Activated T-helper 1 cell treated with Interleukin-2 at 50 U/mL for 16 hours (primary cell): Measurements from ENCODE around the gene FXYD3.
A peak's percentile ranks its signal among the peaks of the same experiment; 100 is the strongest.

Experiments
- DNase-seq: peaks from one replicate; pipeline ENCODE4 v3.0.0-alpha.2; 2020; ENCODE audit warnings: low read depth

FXYD3 gene

DNA sequence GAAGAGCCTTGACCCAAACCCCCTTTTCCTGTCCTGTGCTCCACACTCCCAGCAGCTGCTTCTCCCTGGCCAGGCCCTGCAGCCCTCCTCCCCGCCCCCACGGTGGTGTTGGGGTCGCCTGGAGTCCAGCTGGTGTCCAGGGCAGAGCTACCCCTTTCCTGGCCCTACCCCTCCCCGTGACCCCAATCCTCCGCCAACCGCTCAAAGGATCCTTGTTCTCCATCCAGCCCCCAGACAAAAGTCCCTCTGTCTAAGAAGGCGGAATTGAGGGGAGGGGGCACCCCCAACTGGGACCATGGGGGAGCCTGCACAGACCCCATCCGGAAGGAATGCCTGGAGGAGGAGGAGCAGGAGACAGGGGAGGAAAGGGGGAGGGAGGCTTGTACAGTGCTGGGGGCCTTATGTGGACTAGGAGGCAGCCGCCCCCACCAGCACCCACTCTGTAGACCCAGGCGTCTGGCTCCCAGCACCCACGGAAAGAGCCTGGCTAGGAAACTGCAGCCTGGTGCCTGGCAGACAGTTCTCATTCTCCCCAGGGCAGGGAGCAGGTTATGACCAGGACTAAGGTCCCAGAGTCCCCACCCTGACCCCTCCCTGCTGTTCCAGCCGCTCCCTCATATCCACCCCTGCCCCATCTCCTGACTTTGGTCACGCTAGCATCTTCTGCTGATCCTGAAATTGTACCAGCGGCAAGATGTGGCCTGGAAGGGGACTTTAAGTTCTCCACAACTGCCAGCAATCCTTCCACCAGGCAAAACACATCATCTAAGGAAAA lies at the start of gene FXYD3:
Gene FXYD3, plus strand, starts transcription at position 647 of the 775 bp plus-strand sequence. CDS start 3,554 bp downstream, outside the sequence.
- no peak for DNase-seq

GRCh38 chr19:35066121-35066520 lies 49.5 kb upstream of the FXYD3 start:
- no peak for DNase-seq

- DNase-seq, result peak; percentile 76
These were observed 48.7 kb upstream of the FXYD3 start for GRCh38 chr19:35066691-35067563.

DNA sequence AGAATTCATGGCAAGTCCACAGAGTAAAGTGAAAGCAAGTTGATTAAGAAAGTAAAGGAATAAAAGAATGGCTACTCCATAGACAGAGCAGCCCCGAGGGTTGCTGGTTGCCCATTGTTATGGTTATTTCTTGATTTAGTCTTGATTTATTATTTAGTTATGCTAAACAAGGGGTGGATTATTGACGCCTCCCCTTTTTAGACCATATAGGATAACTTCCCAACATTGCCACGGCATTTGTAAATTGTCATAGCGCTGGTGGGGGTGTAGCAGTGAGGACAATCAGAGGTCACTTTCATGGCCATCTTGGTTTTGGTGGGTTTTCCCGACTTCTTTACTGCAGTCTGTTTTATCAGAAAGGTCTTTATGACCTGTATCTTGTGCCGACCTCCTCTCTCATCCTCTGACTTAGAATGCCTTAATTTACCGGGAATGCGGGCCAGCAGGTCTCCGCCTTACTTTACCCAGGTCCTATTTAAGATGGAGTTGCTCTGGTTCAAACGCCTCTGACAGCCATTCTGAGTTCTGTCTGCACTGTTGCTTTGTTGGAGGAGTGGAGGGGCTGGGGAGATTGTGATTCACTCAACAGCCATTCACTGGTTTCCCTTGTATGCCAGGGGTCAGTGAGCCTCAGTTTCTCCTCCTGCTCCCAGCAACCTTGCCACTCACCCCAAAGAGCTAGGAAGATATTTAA lies 46.5 kb upstream of the FXYD3 start:
- no peak for DNase-seq

DNA sequence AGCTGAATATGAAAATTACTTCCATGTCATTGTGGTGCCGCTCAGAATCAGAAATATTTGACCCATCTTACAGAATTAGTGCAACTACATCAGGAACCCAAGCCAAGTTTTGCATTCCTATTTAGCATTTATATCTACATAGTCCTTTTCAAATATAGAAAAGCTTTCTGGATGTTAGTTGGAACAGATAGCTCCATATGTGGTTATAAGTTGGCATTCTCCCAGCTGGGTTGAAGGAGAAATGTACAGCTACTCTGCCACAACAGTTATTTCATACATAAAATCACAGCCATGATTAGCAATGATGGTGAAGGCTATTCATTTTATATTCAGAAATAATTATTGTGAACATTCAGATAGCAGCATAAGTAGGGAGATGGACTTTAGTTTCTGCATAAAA lies 45.9 kb upstream of the FXYD3 start:
- DNase-seq, result no peak

GRCh38 chr19:35070471-35070870 lies 45.2 kb upstream of the FXYD3 start:
- DNase-seq, result no peak

- DNase-seq, result no peak
These were observed 42.1 kb upstream of the FXYD3 start for GRCh38 chr19:35073516-35073915.

GRCh38 chr19:35073941-35074340 lies 41.7 kb upstream of the FXYD3 start:
- DNase-seq, result no peak

GRCh38 chr19:35074426-35075201 lies 41.0 kb upstream of the FXYD3 start:
- no peak for DNase-seq

DNA sequence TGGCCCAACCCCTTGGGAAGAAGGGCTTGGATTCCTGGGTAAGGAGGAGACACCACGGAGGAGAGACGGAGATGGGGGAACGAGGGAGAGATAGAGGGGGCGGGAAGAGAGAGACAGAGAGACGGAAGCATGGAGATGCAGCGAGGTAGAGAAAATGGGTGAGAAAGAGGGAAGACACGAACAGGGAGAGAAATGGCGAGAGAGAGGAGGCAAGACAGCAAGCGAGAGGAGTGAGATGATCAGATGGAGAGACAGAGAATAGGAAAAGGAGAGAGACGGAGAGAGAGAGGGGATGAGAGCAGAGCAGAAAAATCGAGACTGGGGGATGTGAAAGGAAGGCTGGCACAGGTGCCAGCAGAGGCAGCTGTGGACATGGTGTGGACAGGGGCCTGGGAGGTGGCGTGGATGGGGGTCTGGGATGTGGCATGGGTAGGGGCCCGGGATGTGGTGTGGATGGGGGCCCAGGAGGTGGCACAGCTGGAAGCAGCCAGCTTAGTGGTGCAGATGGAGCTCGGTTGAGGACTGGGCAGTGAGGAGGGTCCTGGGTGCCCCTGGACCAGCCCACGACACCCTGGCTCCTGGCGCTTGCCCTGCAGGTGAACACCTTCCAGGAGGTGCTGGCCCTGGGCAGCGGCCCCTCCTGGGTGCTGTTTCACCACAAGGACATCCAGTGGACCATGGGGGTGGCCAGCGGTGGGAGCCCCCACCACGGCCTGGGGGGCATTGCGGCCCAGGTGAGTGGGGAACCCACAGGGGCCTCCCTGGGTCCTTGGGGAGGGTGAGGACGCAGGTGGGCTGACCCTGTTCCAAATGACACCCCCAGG lies 40.2 kb upstream of the FXYD3 start:
- no peak for DNase-seq

DNA sequence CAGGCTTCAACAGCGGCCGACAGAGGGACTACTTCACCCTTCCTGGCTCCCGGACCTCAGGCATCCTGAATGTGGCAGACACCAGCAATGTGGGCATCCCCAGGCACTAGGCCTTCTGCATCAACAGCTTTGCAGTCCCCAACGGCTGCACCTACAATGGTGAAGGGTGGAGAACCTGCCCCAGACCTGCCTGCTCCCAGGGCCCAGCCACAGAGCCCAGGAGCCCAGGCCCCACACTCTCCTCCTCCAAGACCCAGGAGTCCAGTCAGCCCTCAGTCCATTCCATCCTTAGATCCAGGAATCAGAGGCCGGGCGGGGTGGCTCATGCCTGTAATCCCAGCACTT lies 39.6 kb upstream of the FXYD3 start:
- DNase-seq, result no peak

DNA sequence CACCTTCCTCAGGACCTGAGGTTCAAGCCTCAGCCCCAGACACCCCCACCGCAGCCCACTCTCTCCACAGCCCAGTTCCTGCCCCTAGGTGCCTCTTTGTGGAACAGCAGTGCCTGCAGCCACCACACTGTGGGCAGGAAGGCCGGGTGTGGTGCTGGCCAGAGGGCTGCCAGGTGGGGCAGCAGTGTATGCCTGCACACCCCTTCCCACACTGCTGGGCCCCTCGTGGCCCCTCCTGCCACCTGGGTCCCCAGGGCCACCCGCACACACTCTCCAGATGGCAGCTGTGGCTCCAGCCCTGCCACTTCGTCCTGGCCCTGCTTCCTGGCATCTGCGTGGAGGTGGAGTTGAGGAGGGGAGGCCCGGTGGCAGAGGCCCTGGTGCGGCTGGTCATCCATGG lies 39.0 kb upstream of the FXYD3 start:
- no peak for DNase-seq

DNA sequence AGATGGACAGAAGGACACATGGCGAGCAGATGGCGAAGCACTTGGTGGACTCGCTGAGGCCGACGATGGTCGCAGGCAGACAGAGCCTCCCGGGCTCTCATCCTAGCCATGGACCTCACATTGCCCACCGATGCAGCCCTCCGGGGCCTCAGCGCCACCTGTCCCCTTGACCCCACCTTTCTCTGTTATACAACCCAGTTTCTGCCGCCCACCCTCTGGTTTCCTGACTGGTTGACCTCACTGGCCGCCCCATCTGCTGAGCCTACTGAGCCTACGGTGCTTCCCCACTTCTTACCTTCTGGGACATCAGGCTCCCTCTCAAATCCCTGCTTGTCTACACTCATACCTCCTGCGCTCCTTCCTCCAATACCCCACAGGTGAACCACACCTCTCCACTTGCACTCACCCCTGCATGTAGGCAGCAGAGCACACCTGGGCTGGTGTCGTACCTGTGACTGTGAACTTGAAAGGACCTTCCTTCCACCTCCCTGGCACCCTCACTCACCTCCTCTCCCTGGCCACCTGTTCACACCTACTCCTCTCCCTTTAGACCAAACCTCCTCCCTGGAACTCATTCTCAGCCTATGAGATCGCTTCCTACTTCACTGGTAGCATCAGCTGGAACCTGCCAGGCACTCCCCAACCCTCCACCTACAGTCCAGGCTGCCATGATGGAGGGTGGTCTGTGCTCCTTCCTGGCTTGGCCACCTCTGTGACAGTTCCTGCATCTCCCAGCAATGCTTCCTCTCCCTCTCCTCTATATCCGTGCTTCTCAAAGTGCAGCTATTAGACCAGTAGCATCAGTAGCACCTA lies 38.0 kb upstream of the FXYD3 start:
- DNase-seq, result no peak

DNA sequence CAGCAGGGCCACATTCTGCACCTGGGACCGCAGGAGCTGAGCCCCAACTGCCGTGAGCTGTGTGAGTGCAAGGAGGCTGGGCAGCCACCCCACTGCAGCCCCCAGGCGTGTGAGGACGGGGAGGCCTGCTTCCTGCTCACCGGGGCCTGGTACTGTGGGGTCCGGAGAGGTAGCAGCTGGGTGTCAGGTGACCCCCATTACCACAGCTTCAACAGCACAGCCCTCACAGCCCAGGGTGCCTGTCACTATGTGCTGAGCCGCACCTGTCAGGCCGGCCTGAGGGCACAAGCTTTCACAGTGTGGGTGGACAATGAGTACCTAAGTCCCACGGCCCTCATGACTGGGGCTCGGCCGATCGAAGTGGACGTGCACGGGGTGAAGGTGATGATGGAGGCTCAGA lies 35.8 kb upstream of the FXYD3 start:
- no peak for DNase-seq

DNA sequence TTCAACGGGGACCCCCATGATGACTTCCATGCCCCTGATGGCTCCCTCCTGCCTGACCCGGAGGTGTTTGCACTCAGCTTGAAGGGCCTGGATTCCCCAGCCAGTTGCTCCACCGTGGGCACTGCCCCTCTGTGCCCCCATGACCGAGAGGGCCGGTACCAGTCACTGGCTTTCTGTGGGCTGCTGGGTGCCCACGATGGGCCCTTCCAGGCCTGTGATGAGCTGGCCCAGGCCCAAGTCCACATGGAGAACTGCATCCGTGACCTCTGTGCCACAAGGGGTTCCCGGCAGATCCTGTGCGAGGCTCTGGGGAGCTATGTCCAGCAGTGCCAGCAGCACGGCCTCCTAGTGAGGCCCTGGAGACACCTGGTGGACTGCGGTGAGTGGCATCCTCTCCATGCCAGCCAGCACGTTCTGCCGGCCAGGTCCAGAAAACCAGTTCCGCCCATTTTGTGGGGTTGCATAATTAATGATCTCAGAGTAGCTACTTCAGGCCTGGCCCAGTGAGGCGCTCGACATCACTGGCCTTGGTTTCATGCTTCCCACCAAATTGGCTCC lies 34.9 kb upstream of the FXYD3 start:
- DNase-seq, result no peak

GRCh38 chr19:35081201-35081600 lies 34.4 kb upstream of the FXYD3 start:
- no peak for DNase-seq

DNA sequence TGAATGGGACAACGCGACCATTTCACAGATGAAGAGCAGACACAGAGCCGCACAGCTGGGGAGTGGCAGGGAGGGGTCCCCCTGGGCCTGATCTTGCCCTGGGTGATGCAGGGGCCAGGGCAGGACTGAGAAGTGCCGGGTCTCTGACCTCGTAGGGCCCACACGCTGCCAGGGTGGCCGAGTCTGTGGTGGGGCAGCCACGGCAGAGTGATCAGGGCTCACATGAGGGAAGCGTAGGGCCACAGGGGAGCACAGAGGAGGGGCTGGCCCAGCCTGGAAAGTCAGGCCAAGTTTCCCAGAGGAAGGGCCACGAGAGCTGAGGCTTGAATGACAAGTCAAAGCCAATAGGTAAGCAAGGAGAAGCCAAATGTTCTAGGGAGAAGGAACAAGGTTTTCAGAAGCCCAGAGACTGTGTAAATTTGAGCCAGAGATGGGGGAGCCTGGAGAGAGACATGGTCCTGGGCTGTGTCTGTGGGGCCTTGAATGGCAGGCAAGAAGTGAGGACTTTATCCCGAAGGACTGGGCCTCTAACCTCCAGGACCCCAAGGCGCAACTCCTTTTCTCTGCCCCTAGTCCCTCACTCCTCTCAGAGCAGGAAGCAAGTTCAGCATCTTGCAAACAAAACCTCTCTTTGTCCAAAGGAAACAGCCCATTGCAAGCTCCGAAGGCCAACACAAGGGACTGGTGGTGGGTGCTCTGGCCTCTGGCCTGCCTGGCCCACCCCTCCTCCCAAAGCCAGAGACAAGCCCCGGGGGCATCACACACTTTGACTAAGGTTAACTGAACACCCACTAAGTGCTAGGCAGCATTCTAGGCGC lies 31.7 kb upstream of the FXYD3 start:
- DNase-seq, result no peak

DNA sequence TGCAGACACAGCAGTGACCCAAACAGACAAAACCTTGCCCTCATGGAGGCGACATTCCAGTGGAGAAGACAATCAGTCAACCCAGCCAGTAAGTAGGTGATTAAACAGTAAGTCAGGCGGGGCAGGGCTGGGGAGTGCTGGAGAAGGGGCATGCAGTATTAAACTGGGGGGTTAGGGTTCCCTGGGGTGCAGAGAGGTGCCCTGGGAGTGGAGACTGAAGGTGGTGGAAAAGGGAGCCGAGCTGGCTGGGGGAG lies 31.2 kb upstream of the FXYD3 start:
- no peak for DNase-seq

GRCh38 chr19:35085947-35086346 lies 29.7 kb upstream of the FXYD3 start:
- no peak for DNase-seq
